WERI-Rb-1 (cell line): Measurements from ENCODE around the gene TBC1D22B.
"Not testable (repeated sequence)": the region's sequence is repeated elsewhere in the genome, so short reads cannot be mapped to it uniquely, and the experiment has no call there.

Source experiments
- DNase-seq: peaks from one replicate; pipeline ENCODE4 v3.0.0-alpha.2; 2020
- H3K27ac ChIP-seq: fragments of 250-450 bp; sonication (Bioruptor Pico); 2 replicates; pipeline ENCODE4 v1.5.1; 2020; ENCODE audit warnings: mild to moderate bottlenecking, moderate library complexity
- H3K27me3 ChIP-seq: fragments of 250-450 bp; sonication (Bioruptor Pico); 2 replicates; pipeline ENCODE4 v1.5.1; 2021; ENCODE audit warnings: mild to moderate bottlenecking, low read depth, moderate library complexity; ENCODE audit not compliant: insufficient read depth, severe bottlenecking
- H3K36me3 ChIP-seq: fragments of 250-450 bp; sonication (Bioruptor Pico); 2 replicates; pipeline ENCODE4 v1.5.1; 2020; ENCODE audit warnings: mild to moderate bottlenecking, moderate library complexity
- H3K4me3 ChIP-seq: 2 replicates; pipeline ENCODE4 v1.5.1; 2011; ENCODE audit warnings: low read depth, mild to moderate bottlenecking, control low read depth, low read length
- H3K9me3 ChIP-seq: fragments of 250-450 bp; sonication (Bioruptor Pico); 2 replicates; pipeline ENCODE4 v1.5.1; 2021; ENCODE audit warnings: mild to moderate bottlenecking, moderate library complexity; ENCODE audit not compliant: severe bottlenecking
- CTCF ChIP-seq: IDR thresholded peaks from 2 replicates; pipeline ENCODE4 v1.5.1; 2011; ENCODE audit warnings: low read depth, mild to moderate bottlenecking, control low read depth, inconsistent platforms, low read length

The TBC1D22B gene

GRCh38 chr6:37303091-37303660, 45.6 kb downstream of the TBC1D22B start:
- DNase-seq = no peak
- no peak for TF ChIP-seq CTCF
- Histone ChIP-seq H3K27ac (no peak overlapping the region), H3K36me3 (peaks cover 33% of the 10 kb centered on the region), H3K27me3 (no peaks in the 10 kb centered on the region), H3K9me3 (no peaks in the 10 kb centered on the region), H3K4me3 (no peak overlapping the region)

- Histone ChIP-seq H3K9me3 (no peaks in the 10 kb centered on the region), H3K27ac (no peak overlapping the region), H3K27me3 (no peaks in the 10 kb centered on the region), H3K4me3 (no peak overlapping the region), H3K36me3 (peaks cover 35% of the 10 kb centered on the region)
- TF ChIP-seq CTCF = peak; percentile 81
- peak; percentile 55 for DNase-seq
These were observed 46.4 kb downstream of the TBC1D22B start for GRCh38 chr6:37303891-37304503.

- DNase-seq = no peak
- H3K27me3 ChIP-seq = no peaks in the 10 kb centered on the region
- H3K27ac ChIP-seq = no peak overlapping the region
- no peak for TF ChIP-seq CTCF
- H3K9me3 ChIP-seq = no peaks in the 10 kb centered on the region
- peaks cover 35% of the 10 kb centered on the region for H3K36me3 ChIP-seq
- H3K4me3 ChIP-seq = no peak overlapping the region
These were observed 47.2 kb downstream of the TBC1D22B start for GRCh38 chr6:37304766-37305165.

- no peak overlapping the region for H3K4me3 ChIP-seq
- H3K9me3 ChIP-seq = no peaks in the 10 kb centered on the region
- DNase-seq = peak; percentile 68
- H3K27me3 ChIP-seq = no peaks in the 10 kb centered on the region
- H3K27ac ChIP-seq = peak overlapping the region; percentile 19; the same call in 1 of the 2 replicates
- peaks cover 32% of the 10 kb centered on the region for H3K36me3 ChIP-seq
- TF ChIP-seq CTCF = no peak
These were observed 48.4 kb downstream of the TBC1D22B start for GRCh38 chr6:37305841-37306425.

- Histone ChIP-seq H3K4me3 (no peak overlapping the region), H3K27ac (no peak overlapping the region), H3K27me3 (no peaks in the 10 kb centered on the region), H3K9me3 (no peaks in the 10 kb centered on the region), H3K36me3 (peaks cover 28% of the 10 kb centered on the region)
- DNase-seq = no peak
- TF ChIP-seq CTCF = 0 out of 2 replicates have a peak, but pooled peaks have one; percentile 13
These were observed 49.2 kb downstream of the TBC1D22B start for GRCh38 chr6:37306624-37307222.

GRCh38 chr6:37307484-37307883, 49.9 kb downstream of the TBC1D22B start:
- not testable (repeated sequence) for H3K27ac ChIP-seq, H3K4me3 ChIP-seq, H3K27me3 ChIP-seq, DNase-seq, H3K9me3 ChIP-seq
- peaks cover 27% of the 10 kb centered on the region for H3K36me3 ChIP-seq
